Omental fat pad (tissue), 4 donors: ENCODE measurements around the gene SCAND1. TPM values are rescaled to one million over a fixed set of nuclear protein-coding genes. Genes with fewer than 3 reads are reported as not detected.

Source experiments
- ATAC-seq: fragments of 150-250 bp; one replicate; pipeline ENCODE4 v1.9.1; 2016; ENCODE audit warnings: mild to moderate bottlenecking, moderate library complexity; ENCODE audit not compliant: low FRiP score
- DNase-seq: peaks from one replicate; pipeline ENCODE4 v3.0.0-alpha.2; 2019; ENCODE audit warnings: low spot score
- CTCF ChIP-seq, 3 donors: fragments of 450-650 bp; IDR thresholded peaks; one replicate each; pipeline ENCODE4 v1.5.1; 2016 to 2017; ENCODE audit warnings: antibody characterized with exemption in 3 of 3, mild to moderate bottlenecking in 3 of 3, moderate library complexity in 2 of 3
- small RNA-seq: library from RNA; depleted of rRNA; stranded (forward); fragments of <200 nt; gene quantifications from one replicate; pipeline ENCODE3, GENCODE V24; 2016
- total RNA-seq, 4 donors: library from RNA; depleted of rRNA; stranded (reverse); fragments of >200 nt; gene quantifications; one replicate each; pipeline ENCODE4 v1.1.0, GENCODE V29; 2016

Gene SCAND1
- total RNA-seq, 4 donors from 2014 or later: 65.0 to 102 (median 100) TPM

GRCh38 chr20:35909176-35909575, 45.1 kb downstream of the SCAND1 start:
- no peak for DNase-seq
- TF ChIP-seq CTCF (IDR thresholded peaks at IDR 0.05): no peak

GRCh38 chr20:35908007-35908406, 46.3 kb downstream of the SCAND1 start:
- ATAC-seq: no peak
- TF ChIP-seq CTCF (IDR thresholded peaks at IDR 0.05): no peak
- DNase-seq: no peak

More at GRCh38 chr20:35909176-35909575, 45.1 kb downstream of the SCAND1 start:
- ATAC-seq: no peak

GRCh38 chr20:35907017-35907701, 47.1 kb downstream of the SCAND1 start:
- TF ChIP-seq CTCF (IDR thresholded peaks at IDR 0.05): no peak
- DNase-seq (no peak), ATAC-seq (no peak)

GRCh38 chr20:35904982-35905663, 49.2 kb downstream of the SCAND1 start:
- no peak for TF ChIP-seq CTCF (IDR thresholded peaks at IDR 0.05)
- ATAC-seq (no peak), DNase-seq (no peak)

- ATAC-seq: no peak
- DNase-seq: no peak
- no peak for TF ChIP-seq CTCF (IDR thresholded peaks at IDR 0.05)
Measured at GRCh38 chr20:35903843-35904242, 50.5 kb downstream of the SCAND1 start.

Small RNA genes lying within 50 kb of the gene (small RNA-seq; reads per million reads assigned to genes)
- not detected for gene RNU6-937P

Other genes with a start within 250 kb of the SCAND1 start
- gene RBM39, start 212.2 kb downstream of the SCAND1 start, total RNA-seq: 100 to 1,000 TPM; 231 to 462 (median 427) TPM
- 10 to 100 TPM; 51.0 to 71.7 (median 54.8) TPM for gene PHF20, start 182.5 kb downstream of the SCAND1 start, total RNA-seq
- gene CNBD2, start 14.1 kb upstream of the SCAND1 start, total RNA-seq: 1 to 10 TPM; 2.0 to 6.3 (median 4.1) TPM
- gene EPB41L1, start 200.2 kb upstream of the SCAND1 start, total RNA-seq: 10 to 100 TPM; 27.4 to 55.5 (median 46.0) TPM